GM13976 (cell line): Measurements from ENCODE around the gene SEMA5A.

Experiments used
- DNase-seq: peaks from one replicate; pipeline ENCODE4 v3.0.0; 2012; ENCODE audit warnings: low spot score
- CTCF ChIP-seq: IDR thresholded peaks from 2 replicates; pipeline ENCODE4 v1.5.1; 2012; ENCODE audit warnings: borderline replicate concordance, mild to moderate bottlenecking; ENCODE audit not compliant: insufficient read depth; ENCODE audit errors: extremely low read depth, missing control alignments, control extremely low read depth
- in situ Hi-C: fragments of 300-500 bp; cut with MboI; formaldehyde crosslinking; loops from one replicate; pipeline ENCODE4 v1.12.0; 2022; ENCODE audit warnings: low sequenced_read_pairs, mixed read lengths, inconsistent platforms; ENCODE audit not compliant: unreplicated experiment

Gene SEMA5A

GRCh38 chr5:9512457-9512856 lies 33.4 kb downstream of the SEMA5A start:
- no peak for DNase-seq
- no peak for TF ChIP-seq CTCF
- in situ Hi-C loops, result no loop called here

DNA sequence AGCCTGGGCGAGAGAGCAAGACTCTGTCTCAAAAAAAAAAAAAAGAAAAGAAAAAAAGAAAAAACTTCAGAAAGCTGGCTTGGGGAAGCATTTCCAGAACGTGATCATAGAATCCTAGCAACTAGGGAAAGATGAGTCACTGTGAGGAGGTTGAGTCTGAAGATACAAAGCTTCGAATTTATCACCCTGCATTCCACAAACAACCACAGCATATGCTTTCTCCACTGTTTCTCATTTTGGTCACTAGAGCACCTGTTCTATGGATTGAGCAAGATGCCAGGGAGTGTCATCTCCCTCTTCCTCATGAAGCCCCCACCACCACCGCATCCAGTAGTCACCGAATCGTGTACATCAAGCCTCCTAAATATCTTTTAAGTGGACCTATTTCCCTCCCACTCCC lies 37.9 kb downstream of the SEMA5A start:
- no peak for DNase-seq
- in situ Hi-C loops, result no loop called here
- TF ChIP-seq CTCF, result no peak

GRCh38 chr5:9505225-9505624 lies 40.6 kb downstream of the SEMA5A start:
- no peak for DNase-seq
- TF ChIP-seq CTCF, result no peak
- in situ Hi-C loops, result no loop called here

- no peak for TF ChIP-seq CTCF
- in situ Hi-C loops, result no loop called here
Observed at GRCh38 chr5:9502864-9503263, 43.0 kb downstream of the SEMA5A start.

DNA sequence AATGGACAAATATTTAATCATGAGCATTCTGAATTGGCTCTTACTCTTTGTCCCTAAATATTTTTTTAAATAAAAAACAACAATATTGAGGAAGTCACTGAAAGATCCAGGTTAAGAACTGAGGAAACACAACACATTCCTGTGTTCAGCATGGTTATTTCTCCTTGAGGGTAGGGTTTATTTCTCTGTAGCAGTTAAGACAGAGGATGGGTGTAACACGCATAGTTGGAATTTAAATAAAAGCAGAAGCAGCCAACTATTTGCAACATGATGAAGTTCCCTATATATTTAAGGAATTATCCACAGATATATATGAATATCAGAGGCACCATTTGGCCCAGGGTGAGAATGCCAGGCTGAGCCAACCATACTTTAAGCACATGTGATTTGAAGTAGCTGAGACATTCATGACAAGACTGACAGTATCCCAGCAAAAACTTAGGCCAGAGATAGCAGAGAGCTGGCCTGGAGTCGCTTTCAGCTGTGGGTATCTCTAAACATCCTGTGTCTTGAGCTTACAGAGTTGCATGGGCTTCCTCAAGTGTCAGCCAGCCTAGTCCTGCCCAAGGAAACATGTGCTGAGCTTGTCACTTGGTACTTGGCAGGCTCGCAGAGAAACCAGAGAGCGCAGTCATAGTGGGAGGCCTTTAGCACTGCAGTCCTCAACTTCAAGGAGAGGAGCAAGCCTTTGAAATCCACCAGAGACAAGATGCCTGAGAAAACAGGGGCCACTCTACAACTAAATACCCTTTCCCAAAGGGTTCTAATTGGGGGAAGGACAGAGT lies 43.6 kb downstream of the SEMA5A start:
- no peak for DNase-seq
- no peak for TF ChIP-seq CTCF
- in situ Hi-C loops, result no loop called here

More at GRCh38 chr5:9502864-9503263, 43.0 kb downstream of the SEMA5A start:
- no peak for DNase-seq

DNA sequence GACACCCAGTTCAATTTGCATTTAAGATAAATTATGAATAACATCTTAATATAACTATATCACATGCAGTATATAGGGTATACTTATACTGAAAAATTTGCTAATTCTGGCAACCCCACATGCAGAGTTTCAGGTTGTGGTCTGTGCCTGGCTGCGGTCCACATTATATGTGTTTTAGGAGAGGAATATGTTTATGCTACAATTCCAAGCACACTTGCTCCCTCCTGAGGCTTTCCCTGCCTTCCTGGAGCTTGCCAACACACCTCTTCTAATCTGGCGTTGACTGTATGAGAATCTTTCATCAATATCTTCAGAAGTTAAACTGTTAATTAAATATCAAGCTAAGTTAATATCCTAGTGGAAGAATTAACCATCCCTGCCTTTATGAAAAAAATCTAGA lies 45.2 kb downstream of the SEMA5A start:
- no peak for DNase-seq
- in situ Hi-C loops, result no loop called here
- no peak for TF ChIP-seq CTCF
